HUES64 (cell line): ENCODE measurements around the gene PIP4K2B.

Experiments used
- H3K27ac ChIP-seq: 2 replicates; pipeline ENCODE4 v1.7.0; 2013; ENCODE audit warnings: low read depth, low read length, inconsistent platforms
- H3K27me3 ChIP-seq: 2 replicates; pipeline ENCODE4 v1.6.1; 2013; ENCODE audit warnings: mild to moderate bottlenecking, low read length; ENCODE audit not compliant: insufficient read depth
- H3K36me3 ChIP-seq: 2 replicates; pipeline ENCODE4 v1.6.1; 2013; ENCODE audit warnings: mild to moderate bottlenecking, low read length; ENCODE audit not compliant: insufficient read depth
- H3K4me1 ChIP-seq: 2 replicates; pipeline ENCODE4 v1.6.1; 2013; ENCODE audit warnings: mild to moderate bottlenecking, low read length, moderate library complexity; ENCODE audit not compliant: insufficient read depth
- H3K4me3 ChIP-seq: 2 replicates; pipeline ENCODE4 v1.5.1; 2013; ENCODE audit warnings: mild to moderate bottlenecking, low read length, moderate library complexity
- H3K9ac ChIP-seq: 2 replicates; pipeline ENCODE4 v1.6.1; 2013; ENCODE audit warnings: mild to moderate bottlenecking, low read depth, low read length
- H3K9me3 ChIP-seq: 2 replicates; pipeline ENCODE4 v1.6.1; 2013; ENCODE audit warnings: low read depth, low read length; ENCODE audit not compliant: insufficient read depth
- WGBS: fragments of 150-250, 120-280 bp; methylation state at CpG from one replicate; pipeline ENCODE4 v1.1.7; 2013; ENCODE audit warnings: missing lambda C conversion rate; 5-methylcytosine and 5-hydroxymethylcytosine counted together

The PIP4K2B gene

DNA sequence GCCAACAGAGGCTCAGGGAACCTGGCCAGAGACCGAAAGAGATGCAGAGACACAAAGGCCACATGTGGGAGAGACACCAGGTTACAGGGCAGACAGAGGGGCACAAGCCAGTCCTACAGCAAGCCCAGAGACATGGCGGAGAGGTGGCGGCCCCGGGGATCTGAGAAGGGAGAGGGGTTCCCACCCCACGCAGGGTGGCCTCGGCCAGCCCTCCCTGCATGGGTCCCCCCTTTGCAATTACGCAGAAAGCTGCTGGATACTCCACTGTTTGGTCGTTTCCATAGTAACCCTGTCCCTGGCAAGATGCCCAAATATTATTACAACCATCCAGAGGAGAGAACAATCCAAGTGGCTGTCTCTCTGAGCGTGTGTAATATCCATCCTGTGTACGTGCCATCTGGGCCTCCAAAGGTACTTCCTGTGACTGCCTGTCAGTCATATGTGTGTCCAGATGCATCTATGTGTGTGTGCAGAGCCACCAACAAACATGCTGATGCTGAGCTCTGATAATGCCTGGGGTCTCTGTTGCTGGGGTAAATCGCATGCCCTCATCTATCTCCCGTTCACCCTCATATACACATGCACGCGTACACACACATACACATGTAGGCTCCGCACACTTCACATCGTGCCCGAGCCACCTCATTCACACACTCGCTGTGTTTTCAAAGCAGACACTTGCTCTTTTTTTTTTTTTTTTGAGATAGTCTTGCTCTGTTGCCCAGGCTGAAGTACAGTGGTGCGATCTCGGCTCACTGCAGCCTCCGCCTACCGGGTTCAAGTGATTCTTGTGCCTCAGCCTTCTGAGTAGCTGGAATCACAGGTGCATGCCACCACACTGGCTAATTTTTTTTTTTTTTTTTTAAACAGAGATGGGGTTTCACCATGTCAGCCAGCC, 56.7 kb downstream of the PIP4K2B start:
- no peaks in the 10 kb centered on the region for H3K27me3 ChIP-seq
- H3K4me1 ChIP-seq, result peaks cover 27% of the 10 kb centered on the region
- H3K36me3 ChIP-seq, result peaks cover 25% of the 10 kb centered on the region
- WGBS, result 93% methylated on average over 22 of the region's 22 CpGs
- H3K27ac ChIP-seq, result no peak overlapping the region
- no peaks in the 10 kb centered on the region for H3K9me3 ChIP-seq
- no peak overlapping the region; the same call in 1 of the 2 replicates for H3K9ac ChIP-seq
- no peak overlapping the region for H3K4me3 ChIP-seq

DNA sequence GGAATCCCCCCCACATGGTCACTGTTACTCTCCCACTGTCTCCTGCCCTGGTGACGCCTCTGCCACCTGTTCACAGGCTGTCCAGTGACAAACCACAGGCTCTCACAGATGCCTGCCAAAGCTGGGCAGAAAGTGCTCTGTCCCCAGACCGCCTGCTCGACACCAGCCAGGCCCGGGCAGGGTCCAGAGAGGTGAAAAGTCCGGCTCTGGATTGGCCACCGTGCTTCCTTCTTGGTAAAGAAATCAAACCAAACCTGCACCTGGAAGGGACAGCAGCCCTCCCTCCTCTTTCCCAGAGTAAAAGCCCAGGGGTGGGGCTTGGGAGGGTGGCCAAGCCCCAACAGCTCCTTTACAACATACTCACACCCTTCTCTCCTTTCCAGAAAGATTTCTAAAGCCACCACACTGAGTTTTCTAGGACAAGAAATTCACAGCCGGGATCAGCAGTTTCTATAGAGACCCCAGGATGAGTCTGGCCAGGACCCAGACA, 57.4 kb downstream of the PIP4K2B start:
- Histone ChIP-seq H3K27ac (no peak overlapping the region), H3K9ac (no peak overlapping the region), H3K4me1 (peaks cover 27% of the 10 kb centered on the region), H3K27me3 (no peaks in the 10 kb centered on the region), H3K9me3 (no peaks in the 10 kb centered on the region), H3K36me3 (peaks cover 31% of the 10 kb centered on the region), H3K4me3 (no peak overlapping the region)
- WGBS, result 92% methylated on average over 7 of the region's 7 CpGs

DNA sequence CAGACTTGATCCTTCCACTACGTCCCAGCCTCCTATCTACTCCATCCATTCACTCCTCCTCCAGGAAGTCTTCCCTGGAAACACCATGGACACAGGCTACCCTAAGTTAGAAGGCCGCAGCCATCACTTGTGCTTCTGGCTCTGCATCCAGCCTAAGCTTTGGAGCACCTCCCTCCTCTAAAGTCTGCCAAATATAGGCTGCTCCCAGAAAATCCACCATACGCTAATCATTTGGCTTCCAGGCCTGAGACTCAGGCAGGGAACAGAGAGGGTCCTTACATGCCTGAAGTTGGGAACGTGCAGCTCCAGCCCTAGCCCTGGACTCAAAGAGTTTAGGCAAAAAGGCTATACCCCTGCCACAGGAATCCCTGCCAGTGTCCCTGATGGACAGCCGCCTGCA, 57.9 kb downstream of the PIP4K2B start:
- Histone ChIP-seq H3K27ac (no peak overlapping the region), H3K4me1 (peaks cover 24% of the 10 kb centered on the region), H3K4me3 (no peak overlapping the region), H3K36me3 (peaks cover 31% of the 10 kb centered on the region), H3K27me3 (no peaks in the 10 kb centered on the region), H3K9me3 (no peaks in the 10 kb centered on the region), H3K9ac (no peak overlapping the region)
- 90% methylated on average over 5 of the region's 5 CpGs for WGBS

DNA sequence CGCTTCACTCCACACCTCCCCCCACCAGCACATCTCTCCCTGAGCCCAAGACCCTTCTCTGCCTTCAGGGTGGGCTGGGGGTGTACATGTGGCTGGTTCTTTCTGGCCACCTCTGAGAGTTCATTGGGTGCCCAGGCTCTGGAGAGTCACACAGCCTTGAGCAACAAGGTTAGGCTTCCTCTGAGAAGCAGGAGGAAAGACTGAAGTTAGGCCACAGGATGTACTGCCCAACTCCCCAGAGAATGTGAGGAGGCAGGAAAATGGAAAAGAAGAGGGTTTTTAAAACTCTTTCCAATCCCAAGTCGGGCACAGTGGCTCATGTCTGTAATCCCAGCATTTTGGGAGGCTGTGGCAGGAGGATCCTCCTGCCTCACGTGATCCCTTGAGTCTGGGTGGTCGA, 58.5 kb downstream of the PIP4K2B start:
- Histone ChIP-seq H3K36me3 (peaks cover 37% of the 10 kb centered on the region), H3K4me3 (no peak overlapping the region), H3K27ac (no peak overlapping the region), H3K9me3 (no peaks in the 10 kb centered on the region), H3K27me3 (no peaks in the 10 kb centered on the region), H3K9ac (no peak overlapping the region), H3K4me1 (peaks cover 18% of the 10 kb centered on the region)
- 94% methylated on average over 4 of the region's 4 CpGs for WGBS

DNA sequence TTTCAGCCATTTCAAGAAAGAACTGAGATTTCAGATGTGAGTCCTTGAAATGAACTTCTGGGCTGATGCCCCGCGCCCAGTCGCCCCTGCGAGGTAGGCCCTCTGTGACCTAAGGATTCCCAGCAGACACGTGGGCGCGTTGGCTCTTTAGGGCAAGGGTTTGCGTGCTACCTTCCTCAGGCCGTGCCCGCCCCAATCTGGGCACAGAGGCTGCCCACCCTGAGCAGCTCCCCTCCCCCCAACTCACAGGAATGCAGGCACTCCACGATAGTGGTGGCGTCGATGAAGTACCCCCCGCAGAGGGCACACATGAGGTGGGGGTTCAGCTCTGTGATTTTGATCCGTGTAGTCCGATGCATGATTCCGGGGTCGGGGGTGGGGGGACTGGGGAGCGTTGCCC, 59.3 kb downstream of the PIP4K2B start:
- no peaks in the 10 kb centered on the region for H3K27me3 ChIP-seq
- 96% methylated on average over 19 of the region's 19 CpGs for WGBS
- H3K9me3 ChIP-seq, result no peaks in the 10 kb centered on the region
- no peak overlapping the region for H3K9ac ChIP-seq
- no peak overlapping the region for H3K4me3 ChIP-seq
- no peak overlapping the region for H3K27ac ChIP-seq
- H3K4me1 ChIP-seq, result peaks cover 13% of the 10 kb centered on the region; the same call in 1 of the 2 replicates
- H3K36me3 ChIP-seq, result peaks cover 41% of the 10 kb centered on the region

DNA sequence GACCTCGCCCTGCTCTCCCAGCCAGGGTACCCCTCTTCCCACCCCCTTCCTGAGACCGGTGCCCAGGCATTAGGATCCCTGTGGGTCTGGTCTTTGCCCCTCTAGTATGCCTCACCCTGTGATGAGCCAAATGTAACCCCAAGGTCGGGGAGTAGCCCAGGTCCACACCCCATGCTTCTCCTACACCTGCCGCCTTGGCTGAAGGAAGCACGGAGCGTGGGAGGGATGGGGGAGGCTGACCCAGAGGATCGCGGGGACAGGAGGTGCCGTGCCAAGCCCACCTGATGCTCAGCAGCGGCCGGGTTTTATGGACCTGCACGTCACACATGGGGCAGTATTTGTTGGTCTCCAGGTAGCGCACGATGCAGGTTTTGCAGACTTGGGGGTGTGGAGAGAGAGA, 60.1 kb downstream of the PIP4K2B start:
- H3K27ac ChIP-seq, result no peak overlapping the region
- no peaks in the 10 kb centered on the region for H3K27me3 ChIP-seq
- WGBS, result 97% methylated on average over 14 of the region's 14 CpGs
- no peak overlapping the region for H3K4me3 ChIP-seq
- H3K9ac ChIP-seq, result no peak overlapping the region
- H3K36me3 ChIP-seq, result peaks cover 47% of the 10 kb centered on the region
- no peaks in the 10 kb centered on the region for H3K9me3 ChIP-seq
- peaks cover 9% of the 10 kb centered on the region; the same call in 1 of the 2 replicates for H3K4me1 ChIP-seq

DNA sequence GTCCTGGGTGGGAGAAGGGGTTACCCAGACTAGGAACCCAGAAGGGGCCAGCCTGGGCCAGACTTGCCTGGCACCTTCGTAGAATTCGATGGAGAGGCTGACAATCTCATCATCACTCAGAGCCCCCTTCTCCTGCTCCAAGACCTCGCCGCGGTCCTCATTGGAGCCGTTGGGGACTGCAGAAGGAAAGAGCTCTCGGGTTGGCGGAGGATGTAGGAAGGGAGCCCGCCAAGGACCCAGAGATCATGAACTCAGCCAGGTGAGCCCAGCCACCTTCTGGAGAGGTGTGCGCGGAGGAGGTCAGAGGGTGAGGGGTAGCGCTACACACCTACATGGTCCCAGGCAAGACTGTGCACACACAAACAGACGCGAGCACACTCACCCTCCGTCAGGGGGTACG, 60.7 kb downstream of the PIP4K2B start:
- H3K9ac ChIP-seq, result no peak overlapping the region
- no peaks in the 10 kb centered on the region for H3K27me3 ChIP-seq
- no peak overlapping the region for H3K27ac ChIP-seq
- H3K9me3 ChIP-seq, result no peaks in the 10 kb centered on the region
- peaks cover 4% of the 10 kb centered on the region; the same call in 1 of the 2 replicates for H3K4me1 ChIP-seq
- 98% methylated on average over 16 of the region's 16 CpGs for WGBS
- H3K36me3 ChIP-seq, result peaks cover 53% of the 10 kb centered on the region
- H3K4me3 ChIP-seq, result no peak overlapping the region

DNA sequence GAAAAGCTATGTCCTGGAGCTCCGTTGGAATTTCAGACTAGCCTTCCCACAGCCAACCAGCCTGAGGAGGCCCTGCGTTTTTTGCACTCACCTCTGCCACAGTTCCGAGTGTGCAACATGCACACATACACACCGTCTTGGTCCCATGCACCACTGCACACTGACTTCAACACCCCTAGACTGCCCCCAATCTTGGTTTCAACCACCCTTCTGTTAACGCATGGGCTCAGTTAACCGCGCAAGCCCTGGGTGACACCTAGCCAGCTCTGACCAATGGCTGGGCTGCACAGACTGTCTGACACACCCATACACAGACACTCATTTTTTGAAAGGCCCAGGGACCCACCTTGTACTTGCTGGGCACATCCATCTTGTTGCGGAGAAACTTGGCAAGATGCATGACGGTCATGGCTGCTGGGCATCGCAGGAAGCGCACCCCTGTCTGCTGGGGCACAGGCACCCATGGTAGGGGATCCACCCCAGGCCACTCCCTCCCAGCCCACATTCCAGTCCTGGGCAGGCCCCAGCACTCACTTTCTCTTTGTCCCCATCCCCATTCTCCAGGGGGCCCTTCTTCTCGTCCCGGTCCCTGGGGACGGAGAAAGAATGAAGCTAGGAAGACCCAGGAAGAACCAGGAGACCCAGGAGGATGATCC, 61.2 kb downstream of the PIP4K2B start:
- Histone ChIP-seq H3K4me3 (no peak overlapping the region), H3K27ac (no peak overlapping the region), H3K4me1 (0 out of 2 replicates have a peak, but pooled peaks cover under 1% of the 10 kb centered on the region), H3K36me3 (peaks cover 56% of the 10 kb centered on the region), H3K9ac (no peak overlapping the region), H3K27me3 (no peaks in the 10 kb centered on the region), H3K9me3 (no peaks in the 10 kb centered on the region)
- WGBS, result 95% methylated on average over 14 of the region's 14 CpGs

DNA sequence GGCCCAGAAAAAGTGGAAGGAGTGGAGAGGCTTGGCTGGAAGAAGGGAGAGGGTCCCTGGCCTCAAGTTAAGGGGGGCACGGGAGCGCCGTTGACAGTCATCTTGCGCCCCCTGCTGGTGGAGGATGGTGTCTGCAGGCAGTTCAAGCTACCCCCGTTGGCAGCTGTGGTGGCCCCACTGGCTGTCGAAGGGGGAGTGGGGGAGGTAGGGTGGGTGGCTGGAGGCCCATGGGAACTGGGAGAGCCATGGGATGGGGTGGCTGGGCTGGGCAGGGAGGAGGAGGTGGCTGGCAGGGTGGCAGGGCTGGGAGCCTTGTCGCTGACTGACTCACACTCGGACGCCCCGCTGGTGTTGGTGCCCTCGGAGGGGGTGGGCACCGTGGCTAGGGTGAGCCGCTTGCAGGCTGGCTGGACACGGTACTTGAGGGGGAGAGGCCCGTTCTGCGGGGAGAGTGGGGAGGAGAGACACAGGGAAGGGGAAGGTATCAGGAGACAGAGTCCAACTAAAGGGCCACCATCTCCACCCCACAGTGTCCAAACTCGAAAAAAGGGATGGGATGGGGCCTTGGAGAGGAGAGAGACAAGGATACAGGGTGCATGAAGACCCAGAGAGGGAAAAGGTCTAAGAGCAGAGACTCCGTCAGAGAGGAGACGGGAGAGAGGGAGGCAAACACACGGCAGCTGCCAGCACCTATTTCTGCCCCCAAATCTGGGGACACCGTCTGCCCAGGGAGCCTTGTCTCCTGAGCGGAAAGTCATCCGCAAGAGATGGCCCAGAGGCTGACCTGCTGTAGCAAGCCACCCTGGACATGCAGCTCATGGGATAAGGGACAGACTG, 64.0 kb downstream of the PIP4K2B start:
- H3K36me3 ChIP-seq, result peaks cover 60% of the 10 kb centered on the region
- H3K9ac ChIP-seq, result no peak overlapping the region
- no peak overlapping the region for H3K4me3 ChIP-seq
- WGBS, result 71% methylated on average over 23 of the region's 23 CpGs
- H3K4me1 ChIP-seq, result peaks cover 6% of the 10 kb centered on the region; the same call in 1 of the 2 replicates
- H3K9me3 ChIP-seq, result no peaks in the 10 kb centered on the region
- no peaks in the 10 kb centered on the region for H3K27me3 ChIP-seq
- H3K27ac ChIP-seq, result no peak overlapping the region

DNA sequence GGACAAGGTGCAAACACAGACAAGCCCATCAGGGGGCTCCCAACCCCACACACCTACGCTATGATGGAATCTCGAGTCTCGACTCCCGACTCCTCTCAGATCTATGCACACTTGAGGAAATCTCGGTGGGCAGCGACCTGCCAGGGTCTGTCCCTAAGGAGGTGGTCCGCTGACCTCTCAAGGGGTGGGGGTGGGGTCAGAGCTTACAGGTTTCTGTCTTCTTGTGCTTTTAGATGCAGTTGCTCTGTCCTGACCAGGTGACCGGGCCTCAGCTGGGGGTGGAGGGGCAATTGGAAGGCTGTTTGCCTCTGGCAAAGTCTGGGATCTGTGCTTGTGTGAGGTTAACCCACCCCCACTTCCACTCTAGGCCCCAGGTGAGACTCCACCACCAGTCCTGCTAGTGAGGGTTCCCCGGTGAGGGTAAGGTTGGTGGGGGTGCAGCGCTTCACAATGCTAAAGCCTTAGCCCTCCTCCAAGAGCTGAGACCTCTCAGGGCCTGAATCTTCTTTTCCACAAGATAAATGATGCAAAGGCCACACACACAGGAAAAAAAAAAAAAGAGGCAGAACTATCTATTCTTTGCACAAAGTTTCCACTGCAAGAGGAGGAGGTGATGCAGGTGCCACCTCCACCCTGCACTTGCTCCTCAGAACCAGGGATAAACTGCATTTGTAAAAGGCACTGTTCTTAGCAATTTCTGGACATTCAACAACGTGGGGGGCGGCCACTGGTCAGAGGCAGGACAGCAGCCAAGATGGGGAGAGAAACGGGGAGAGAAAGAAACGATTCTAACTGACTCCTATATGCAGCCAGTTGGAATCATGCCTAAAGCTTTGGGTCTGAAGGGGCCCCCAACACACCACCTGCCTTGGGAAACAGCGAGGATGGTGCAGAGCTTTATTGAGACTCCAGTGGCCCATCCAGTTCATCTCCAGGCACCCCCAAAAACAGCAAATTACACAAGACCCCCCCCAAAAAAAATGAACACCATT, 65.1 kb downstream of the PIP4K2B start:
- peaks cover 6% of the 10 kb centered on the region; the same call in 1 of the 2 replicates for H3K4me1 ChIP-seq
- 81% methylated on average over 13 of the region's 15 CpGs for whole genome bisulfite sequencing
- peaks cover 51% of the 10 kb centered on the region for H3K36me3 ChIP-seq
- H3K9ac ChIP-seq, result no peak overlapping the region
- H3K27me3 ChIP-seq, result peaks cover 3% of the 10 kb centered on the region; the same call in 1 of the 2 replicates
- H3K4me3 ChIP-seq, result no peak overlapping the region
- H3K27ac ChIP-seq, result no peak overlapping the region
- no peaks in the 10 kb centered on the region for H3K9me3 ChIP-seq
